ENCODE measurements around the gene SLC13A2. TPM values are rescaled to one million over a fixed set of nuclear protein-coding genes. Genes with fewer than 3 reads are reported as not detected.

SLC13A2 gene
- total RNA-seq, 1 donor from 2014 or later: not detected

- no peak overlapping the region for H2AFZ ChIP-seq (ENCODE audit: low read depth, low read length)
- no peak overlapping the region for H3K27ac ChIP-seq (ENCODE audit: low read depth, low read length)
- Mint-ChIP-seq H3K9me3 (ENCODE audit: unreplicated experiment) (no peaks in the 10 kb centered on the region), H3K36me3 (ENCODE audit: low read depth, unreplicated experiment) (no peaks in the 10 kb centered on the region), H3K4me1 (ENCODE audit: low read depth, unreplicated experiment) (peaks cover 12% of the 10 kb centered on the region), H3K27ac (ENCODE audit: unreplicated experiment) (no peak overlapping the region), H3K27me3 (ENCODE audit: low read depth, unreplicated experiment) (peaks cover 38% of the 10 kb centered on the region), H3K4me3 (ENCODE audit: unreplicated experiment) (no peak overlapping the region)
- H3K27me3 ChIP-seq (ENCODE audit: insufficient read depth, low read length): peaks cover 2% of the 10 kb centered on the region
- no peak overlapping the region for H3K9ac ChIP-seq (ENCODE audit: low read length)
- peaks cover 10% of the 10 kb centered on the region for H3K4me1 ChIP-seq (ENCODE audit: insufficient read depth, low read length)
- no peak overlapping the region for H3K4me3 ChIP-seq (ENCODE audit: insufficient read depth, low read depth, low read length)
- TF ChIP-seq CTCF (IDR thresholded peaks at IDR 0.05; ENCODE audit: insufficient read depth, low read depth, low read length) (no peak), EZH2 (IDR thresholded peaks at IDR 0.05; ENCODE audit: insufficient read depth, low read length) (no peak)
- no peaks in the 10 kb centered on the region for H3K79me2 ChIP-seq (ENCODE audit: insufficient read depth, low read length)
- no peak overlapping the region for H3K4me2 ChIP-seq (ENCODE audit: low read length)
- no peaks in the 10 kb centered on the region for H3K9me3 ChIP-seq (ENCODE audit: insufficient read depth, low read depth, low read length)
- no peak for FAIRE-seq
- no peaks in the 10 kb centered on the region for H4K20me1 ChIP-seq (ENCODE audit: insufficient read depth, low read length)
- no peak for DNase-seq (ENCODE audit: low read depth)
- H3K36me3 ChIP-seq (ENCODE audit: insufficient read depth, low read length): no peaks in the 10 kb centered on the region
These were observed 49.7 kb downstream of the SLC13A2 start for GRCh38 chr17:28523186-28523585.

- Mint-ChIP-seq H3K27me3 (ENCODE audit: low read depth, unreplicated experiment) (peaks cover 32% of the 10 kb centered on the region), H3K36me3 (ENCODE audit: low read depth, unreplicated experiment) (no peaks in the 10 kb centered on the region), H3K27ac (ENCODE audit: unreplicated experiment) (no peak overlapping the region)
These were observed 50.4 kb downstream of the SLC13A2 start for GRCh38 chr17:28523876-28524275.

More at GRCh38 chr17:28523876-28524275, 50.4 kb downstream of the SLC13A2 start:
- Histone ChIP-seq H3K9ac (ENCODE audit: low read length) (no peak overlapping the region), H4K20me1 (ENCODE audit: insufficient read depth, low read length) (no peaks in the 10 kb centered on the region), H3K4me3 (ENCODE audit: insufficient read depth, low read depth, low read length) (no peak overlapping the region), H3K79me2 (ENCODE audit: insufficient read depth, low read length) (no peaks in the 10 kb centered on the region), H3K4me1 (ENCODE audit: insufficient read depth, low read length) (peaks cover 10% of the 10 kb centered on the region), H3K36me3 (ENCODE audit: insufficient read depth, low read length) (no peaks in the 10 kb centered on the region), H3K9me3 (ENCODE audit: insufficient read depth, low read depth, low read length) (no peaks in the 10 kb centered on the region), H3K4me2 (ENCODE audit: low read length) (no peak overlapping the region), H2AFZ (ENCODE audit: low read depth, low read length) (no peak overlapping the region), H3K27me3 (ENCODE audit: insufficient read depth, low read length) (peaks cover 2% of the 10 kb centered on the region), H3K27ac (ENCODE audit: low read depth, low read length) (no peak overlapping the region)
- Mint-ChIP-seq H3K4me1 (ENCODE audit: low read depth, unreplicated experiment) (peaks cover 12% of the 10 kb centered on the region), H3K4me3 (ENCODE audit: unreplicated experiment) (no peak overlapping the region), H3K9me3 (ENCODE audit: unreplicated experiment) (no peaks in the 10 kb centered on the region)
- no peak for DNase-seq (ENCODE audit: low read depth)
- TF ChIP-seq EZH2 (IDR thresholded peaks at IDR 0.05; ENCODE audit: insufficient read depth, low read length): no peak
- no peak for TF ChIP-seq CTCF (IDR thresholded peaks at IDR 0.05; ENCODE audit: insufficient read depth, low read depth, low read length)
- no peak for FAIRE-seq

All from astrocyte (in vitro differentiated cells and primary cell).